ENCODE results near the gene LIPJ.
A peak's percentile ranks its signal among the peaks of the same experiment; 100 is the strongest.

The LIPJ gene

GRCh38 chr10:88586462-88586861, at the start of gene LIPJ:
LIPJ (plus strand) TSS chr10:88586762; CDS start chr10:88590688, 3,926 bp downstream.
- Histone ChIP-seq H3K9me3 (no peaks in the 10 kb centered on the region), H3K27me3 (no peaks in the 10 kb centered on the region), H3K36me3 (no peaks in the 10 kb centered on the region), H3K4me1 (peaks cover 0 to 13% (median 0%) of the 10 kb centered on the region in 4 donors), H3K4me3 (no peak within 1 kb of the TSS), H3K27ac (no peak within 1 kb of the TSS)
- TF ChIP-seq CTCF (IDR thresholded peaks at IDR 0.05) = no peak
- no peak for DNase-seq
- intact Hi-C loops (cut with DNase I; ENCODE audit: low total_unique reads) = no loop called here

GRCh38 chr10:88537322-88537721, 49.2 kb upstream of the LIPJ start:
- intact Hi-C loops (cut with DNase I; ENCODE audit: low total_unique reads) = no loop called here
- TF ChIP-seq CTCF (IDR thresholded peaks at IDR 0.05) = no peak

GRCh38 chr10:88538048-88538447, 48.5 kb upstream of the LIPJ start:
- intact Hi-C loops (cut with DNase I; ENCODE audit: low total_unique reads) = no loop called here
- DNase-seq = no peak
- Histone ChIP-seq H3K4me3 (no peak overlapping the region), H3K36me3 (no peaks in the 10 kb centered on the region), H3K27me3 (no peaks in the 10 kb centered on the region), H3K27ac (peak overlapping the region in 1 of 2 donors; percentile 11), H3K9me3 (no peaks in the 10 kb centered on the region), H3K4me1 (peaks cover 0 to 42% (median 13%) of the 10 kb centered on the region in 4 donors)
- TF ChIP-seq CTCF (IDR thresholded peaks at IDR 0.05) = no peak

More at GRCh38 chr10:88537322-88537721, 49.2 kb upstream of the LIPJ start:
- Histone ChIP-seq H3K4me3 (no peak overlapping the region), H3K27ac (peak overlapping the region in 1 of 2 donors; percentile 21), H3K27me3 (no peaks in the 10 kb centered on the region), H3K36me3 (no peaks in the 10 kb centered on the region), H3K4me1 (peaks cover 0 to 41% (median 11%) of the 10 kb centered on the region in 4 donors), H3K9me3 (no peaks in the 10 kb centered on the region)
- no peak for DNase-seq

- DNase-seq = no peak
- H3K9me3 ChIP-seq = no peaks in the 10 kb centered on the region
- no peaks in the 10 kb centered on the region for H3K27me3 ChIP-seq
- intact Hi-C loops (cut with DNase I; ENCODE audit: low total_unique reads) = loop anchor here (5.0 kb wide), 1 partner anchor 403 kb away; no protein-coding TSS in a partner anchor
- peaks cover 0 to 42% (median 13%) of the 10 kb centered on the region in 4 donors for H3K4me1 ChIP-seq
- no peak overlapping the region for H3K4me3 ChIP-seq
- H3K36me3 ChIP-seq = no peaks in the 10 kb centered on the region
- H3K27ac ChIP-seq = peak overlapping the region; percentile 69 to 75
- TF ChIP-seq CTCF (IDR thresholded peaks at IDR 0.05) = no peak
Observed at GRCh38 chr10:88540351-88540750, 46.2 kb upstream of the LIPJ start.

GRCh38 chr10:88541116-88541626, 45.4 kb upstream of the LIPJ start:
- H3K27ac ChIP-seq = peak overlapping the region; percentile 69 to 75
- TF ChIP-seq CTCF (IDR thresholded peaks at IDR 0.05) = no peak

More at GRCh38 chr10:88541116-88541626, 45.4 kb upstream of the LIPJ start:
- no peak for DNase-seq
- H3K4me1 ChIP-seq = peaks cover 0 to 42% (median 13%) of the 10 kb centered on the region in 4 donors
- H3K36me3 ChIP-seq = no peaks in the 10 kb centered on the region
- no peak overlapping the region for H3K4me3 ChIP-seq
- H3K27me3 ChIP-seq = no peaks in the 10 kb centered on the region
- H3K9me3 ChIP-seq = no peaks in the 10 kb centered on the region
- intact Hi-C loops (cut with DNase I; ENCODE audit: low total_unique reads) = loop anchor here (5.0 kb wide), 1 partner anchor 404 kb away; no protein-coding TSS in a partner anchor
